GM21515 (cell line): ENCODE results near the gene NSG1.
"Not testable (repeated sequence)": the region's sequence is repeated elsewhere in the genome, so short reads cannot be mapped to it uniquely, and the experiment has no call there.

Source experiments
- ATAC-seq: cut with Tn5 transposase; IDR thresholded peaks from one replicate; pipeline ENCODE4 v1.9.1; 2021; ENCODE audit not compliant: unreplicated experiment

The NSG1 gene

GRCh38 chr4:4461850-4462249, 74.9 kb downstream of the NSG1 start:
- no peak for ATAC-seq

- no peak for ATAC-seq
These were observed 76.1 kb downstream of the NSG1 start for GRCh38 chr4:4462970-4463369.

DNA sequence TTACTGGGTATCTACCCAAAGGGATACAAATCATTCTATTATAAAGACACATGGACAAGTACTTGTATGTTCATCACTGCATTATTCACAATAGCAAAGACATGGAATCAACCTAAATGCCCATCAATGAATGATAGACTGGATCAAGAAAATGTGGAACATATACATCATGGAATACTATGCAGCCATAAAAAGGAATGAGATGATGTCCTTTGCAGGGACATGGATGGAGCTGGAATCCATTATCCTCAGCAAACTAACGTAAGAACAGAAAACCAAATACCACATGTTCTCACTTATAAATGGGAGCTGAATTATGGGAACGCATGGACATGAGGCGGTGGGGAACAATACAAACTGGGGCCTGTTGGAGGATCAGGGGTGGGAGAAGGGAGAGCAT, 78.3 kb downstream of the NSG1 start:
- ATAC-seq: not testable (repeated sequence)
